Gastroesophageal sphincter (tissue), 4 donors: Measurements from ENCODE around the gene RASL10B. TPM values are rescaled to one million over a fixed set of nuclear protein-coding genes. Genes with fewer than 3 reads are reported as not detected.

Experiments
- ATAC-seq: fragments of 150-250 bp; one replicate; pipeline ENCODE4 v1.9.1; 2016; ENCODE audit warnings: mild to moderate bottlenecking, moderate library complexity
- H3K27ac ChIP-seq, 4 donors: fragments of 200-600 bp; sonication (generic) in 3 of 4; 1 replicate in 3 of 4; 2 replicates in 1 of 4; pipeline ENCODE4 v1.5.1; 2016 to 2019
- H3K27me3 ChIP-seq: fragments of 200-600 bp; sonication (generic); one replicate; pipeline ENCODE4 v1.5.1; 2019
- H3K36me3 ChIP-seq, 2 donors: fragments of 200-600 bp; sonication (generic); one replicate each; pipeline ENCODE4 v1.5.1; 2019; ENCODE audit warnings: control low read depth in 1 of 2
- H3K4me1 ChIP-seq, 3 donors: fragments of 200-600 bp; sonication (generic); 1 replicate in 2 of 3; 2 replicates in 1 of 3; pipeline ENCODE4 v1.5.1; 2016 to 2019; ENCODE audit warnings: control low read depth in 2 of 3
- H3K4me3 ChIP-seq, 2 donors: fragments of 200-600 bp; sonication (generic); one replicate each; pipeline ENCODE4 v1.5.1; 2019; ENCODE audit warnings: mild to moderate bottlenecking in 1 of 2, moderate library complexity in 1 of 2
- H3K9me3 ChIP-seq, 3 donors: fragments of 200-600 bp; sonication (generic); one replicate each; pipeline ENCODE4 v1.5.1; 2017 to 2019; ENCODE audit warnings: control low read depth in 2 of 3
- EP300 ChIP-seq: sonication (generic); formaldehyde crosslinking; IDR thresholded peaks from one replicate; pipeline ENCODE4 v1.6.1; 2017; ENCODE audit warnings: antibody characterized with exemption, mild to moderate bottlenecking
- POLR2A ChIP-seq, 2 donors: fragments of 450-650 bp; IDR thresholded peaks; one replicate each; pipeline ENCODE4 v1.6.1; 2017; ENCODE audit warnings: antibody characterized with exemption in 2 of 2, mild to moderate bottlenecking in 2 of 2, moderate library complexity in 1 of 2
- POLR2AphosphoS5 ChIP-seq: sonication (generic); formaldehyde crosslinking; IDR thresholded peaks from one replicate; pipeline ENCODE4 v1.6.1; 2017; ENCODE audit warnings: antibody characterized with exemption
- WGBS, 2 donors: methylation state at CpG; one replicate each; pipeline ENCODE4 v1.1.5; 2018; ENCODE audit warnings: low coverage in 1 of 2; 5-methylcytosine and 5-hydroxymethylcytosine counted together
- total RNA-seq, 4 donors: library from RNA; depleted of rRNA; stranded (reverse); fragments of >200 nt; gene quantifications; one replicate each; pipeline ENCODE4 v1.1.0, GENCODE V29; 2016
- TF ChIP-seq, protein P1 (sequence below), 4 experiments: fragments of 200-600 bp in 2 of 4; fragments of 450-650 bp in 2 of 4; sonication (generic) in 1 of 4; IDR thresholded peaks; one replicate each; pipeline ENCODE4 v1.5.1; 2017 to 2019; ENCODE audit warnings: antibody characterized with exemption in 4 of 4, mild to moderate bottlenecking in 2 of 4, moderate library complexity in 2 of 4

The RASL10B gene
- total RNA-seq, 4 donors from 2014 or later = 4.2 to 25.9 (median 15.4) TPM

DNA sequence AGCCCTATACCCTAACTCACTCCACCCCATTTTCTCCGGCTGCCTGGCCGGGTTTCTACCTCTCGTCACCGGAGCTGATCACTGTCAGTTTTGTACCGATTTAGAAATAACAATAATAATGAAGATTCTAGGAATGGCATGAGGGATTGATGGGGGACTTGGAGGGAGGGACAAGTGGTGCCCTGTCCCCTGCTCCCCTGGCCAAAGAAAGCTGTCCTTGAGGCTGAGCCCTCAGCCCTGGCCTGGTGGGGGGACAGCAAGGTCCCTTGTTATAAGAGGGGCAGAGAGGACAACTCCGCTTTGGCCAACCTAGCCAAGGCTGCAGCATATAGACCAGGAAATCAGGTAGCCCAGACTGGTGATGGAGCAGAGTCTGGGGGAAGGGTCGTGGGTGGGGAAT is 11.1 kb downstream of the RASL10B start:
- H3K4me3 ChIP-seq = no peak overlapping the region
- no peaks in the 10 kb centered on the region for H3K9me3 ChIP-seq
- TF ChIP-seq POLR2A (IDR thresholded peaks at IDR 0.05) = no peak
- no peak for TF ChIP-seq POLR2AphosphoS5
- no peak for TF ChIP-seq EP300
- TF ChIP-seq, protein P1, sequence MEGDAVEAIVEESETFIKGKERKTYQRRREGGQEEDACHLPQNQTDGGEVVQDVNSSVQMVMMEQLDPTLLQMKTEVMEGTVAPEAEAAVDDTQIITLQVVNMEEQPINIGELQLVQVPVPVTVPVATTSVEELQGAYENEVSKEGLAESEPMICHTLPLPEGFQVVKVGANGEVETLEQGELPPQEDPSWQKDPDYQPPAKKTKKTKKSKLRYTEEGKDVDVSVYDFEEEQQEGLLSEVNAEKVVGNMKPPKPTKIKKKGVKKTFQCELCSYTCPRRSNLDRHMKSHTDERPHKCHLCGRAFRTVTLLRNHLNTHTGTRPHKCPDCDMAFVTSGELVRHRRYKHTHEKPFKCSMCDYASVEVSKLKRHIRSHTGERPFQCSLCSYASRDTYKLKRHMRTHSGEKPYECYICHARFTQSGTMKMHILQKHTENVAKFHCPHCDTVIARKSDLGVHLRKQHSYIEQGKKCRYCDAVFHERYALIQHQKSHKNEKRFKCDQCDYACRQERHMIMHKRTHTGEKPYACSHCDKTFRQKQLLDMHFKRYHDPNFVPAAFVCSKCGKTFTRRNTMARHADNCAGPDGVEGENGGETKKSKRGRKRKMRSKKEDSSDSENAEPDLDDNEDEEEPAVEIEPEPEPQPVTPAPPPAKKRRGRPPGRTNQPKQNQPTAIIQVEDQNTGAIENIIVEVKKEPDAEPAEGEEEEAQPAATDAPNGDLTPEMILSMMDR (IDR thresholded peaks at IDR 0.05) = no peak
- WGBS, 2 donors = 67% methylated on average over 6 of the region's 7 CpGs; no CpG with 5 or more reads in 1 of the 2 donors
- H3K27me3 ChIP-seq = peaks cover 60% of the 10 kb centered on the region
- no peaks in the 10 kb centered on the region for H3K36me3 ChIP-seq
- H3K27ac ChIP-seq = no peak overlapping the region
- no peak for ATAC-seq
- peaks cover 0 to 18% (median 6%) of the 10 kb centered on the region in 3 donors for H3K4me1 ChIP-seq

DNA sequence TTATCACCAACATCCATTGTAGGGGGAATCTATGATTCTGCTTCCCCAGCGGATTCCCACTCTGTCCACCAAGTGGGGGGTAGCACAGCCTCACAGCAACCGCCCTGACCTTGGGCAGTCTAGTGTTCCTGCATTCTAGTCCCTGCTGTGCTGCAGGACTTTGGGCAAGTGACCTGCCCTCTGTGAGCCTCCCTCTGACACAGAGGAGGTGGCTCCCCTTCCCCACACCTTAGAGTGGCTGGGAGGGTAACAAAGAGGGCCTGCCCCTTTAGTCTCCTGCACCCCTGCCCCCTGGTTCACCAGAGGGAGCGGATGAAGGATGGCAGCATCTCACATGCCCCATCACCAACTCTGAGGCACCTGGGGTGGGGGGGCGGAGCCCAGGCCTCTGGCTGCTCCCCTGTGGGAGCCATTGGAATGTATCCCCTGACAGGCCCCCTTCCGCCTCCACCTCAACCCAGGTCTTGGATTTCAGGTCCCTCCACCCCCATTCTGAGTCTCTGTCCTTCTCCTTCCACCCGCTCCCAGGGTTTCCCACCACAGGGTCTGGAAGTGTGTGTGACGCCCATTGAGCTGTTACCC is 11.5 kb downstream of the RASL10B start:
- Histone ChIP-seq H3K9me3 (no peaks in the 10 kb centered on the region), H3K36me3 (no peaks in the 10 kb centered on the region), H3K27me3 (peaks cover 64% of the 10 kb centered on the region), H3K4me1 (peaks cover 0 to 23% (median 6%) of the 10 kb centered on the region in 3 donors), H3K27ac (no peak overlapping the region), H3K4me3 (no peak overlapping the region)
- TF ChIP-seq POLR2AphosphoS5 (no peak), POLR2A (IDR thresholded peaks at IDR 0.05) (no peak), EP300 (no peak)
- TF ChIP-seq, protein P1 (IDR thresholded peaks at IDR 0.05) = no peak
- ATAC-seq = no peak
- WGBS, 2 donors = 73 to 74% methylated on average over 4 to 5 of the region's 7 CpGs

DNA sequence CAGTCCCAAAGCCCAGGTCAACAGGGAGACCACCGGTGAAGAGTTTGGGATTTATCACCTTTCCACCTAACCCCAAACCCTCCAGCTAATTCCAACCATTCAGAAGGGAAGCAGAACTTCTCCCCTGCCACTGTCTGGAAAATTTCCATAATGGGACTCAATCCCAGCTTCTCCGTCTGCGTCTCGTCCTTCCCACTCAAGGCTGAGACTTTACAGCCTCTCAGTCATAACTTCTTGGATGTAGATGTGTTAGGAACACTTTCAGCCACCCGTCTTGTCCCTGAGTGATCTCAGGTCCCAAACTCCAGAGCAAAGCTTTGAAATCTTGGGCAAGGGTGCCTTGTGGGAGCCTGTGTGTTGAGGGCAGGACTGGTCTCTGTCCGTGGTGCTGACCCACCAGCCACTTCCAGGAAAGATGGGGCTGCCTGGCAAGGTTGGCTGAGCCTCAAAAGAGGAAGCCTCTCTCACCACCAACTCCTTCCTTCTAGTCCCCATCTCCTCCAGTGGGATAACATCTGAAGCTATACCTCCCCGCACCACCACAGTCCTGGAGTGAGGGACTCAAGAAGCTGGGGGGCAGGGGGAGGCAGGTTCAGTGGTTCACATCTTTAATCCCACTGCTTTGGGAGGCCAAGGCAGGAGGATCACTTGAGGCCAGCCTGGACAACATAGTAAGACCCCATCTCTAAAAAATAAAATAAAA is 12.3 kb downstream of the RASL10B start:
- no peak for ATAC-seq
- H3K36me3 ChIP-seq = no peaks in the 10 kb centered on the region
- no peak overlapping the region for H3K27ac ChIP-seq
- 25 to 27% methylated on average over 5 to 6 of the region's 7 CpGs for WGBS, 2 donors
- H3K4me3 ChIP-seq = no peak overlapping the region
- TF ChIP-seq POLR2AphosphoS5 = no peak
- no peak for TF ChIP-seq POLR2A (IDR thresholded peaks at IDR 0.05)
- no peak for TF ChIP-seq EP300
- TF ChIP-seq, protein P1 (IDR thresholded peaks at IDR 0.05) = no peak
- H3K4me1 ChIP-seq = peaks cover 0 to 31% (median 6%) of the 10 kb centered on the region in 3 donors
- peaks cover 72% of the 10 kb centered on the region for H3K27me3 ChIP-seq
- no peaks in the 10 kb centered on the region for H3K9me3 ChIP-seq

DNA sequence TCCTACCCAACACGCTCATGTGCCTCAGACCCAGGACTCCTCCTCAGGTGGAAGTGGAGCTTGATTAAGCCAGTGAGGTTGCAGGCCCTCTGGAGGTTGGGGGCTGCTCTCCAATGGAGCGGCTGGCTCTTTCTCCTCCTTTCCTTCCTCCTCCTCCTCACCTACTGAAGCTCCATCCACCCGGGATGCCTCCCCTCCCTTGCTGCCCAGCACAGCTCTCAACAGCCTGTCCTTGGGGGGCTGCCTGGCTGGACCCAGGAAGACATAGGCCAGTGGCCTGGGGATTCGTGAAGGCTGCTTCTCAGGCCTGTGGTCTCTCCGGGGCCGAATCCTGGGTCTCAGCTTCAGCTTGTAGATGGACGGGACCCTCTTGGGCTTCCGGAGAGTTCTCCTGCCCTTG is 13.4 kb downstream of the RASL10B start:
- TF ChIP-seq POLR2A (IDR thresholded peaks at IDR 0.05) (no peak), POLR2AphosphoS5 (no peak), EP300 (no peak)
- TF ChIP-seq, protein P1 (IDR thresholded peaks at IDR 0.05) = no peak
- no peaks in the 10 kb centered on the region for H3K36me3 ChIP-seq
- 50 to 80% methylated on average over 1 of the region's 8 CpGs for WGBS, 2 donors
- H3K27me3 ChIP-seq = peaks cover 82% of the 10 kb centered on the region
- H3K9me3 ChIP-seq = no peaks in the 10 kb centered on the region
- H3K27ac ChIP-seq = no peak overlapping the region
- peaks cover 0 to 40% (median 6%) of the 10 kb centered on the region in 3 donors for H3K4me1 ChIP-seq
- ATAC-seq = no peak
- no peak overlapping the region for H3K4me3 ChIP-seq

DNA sequence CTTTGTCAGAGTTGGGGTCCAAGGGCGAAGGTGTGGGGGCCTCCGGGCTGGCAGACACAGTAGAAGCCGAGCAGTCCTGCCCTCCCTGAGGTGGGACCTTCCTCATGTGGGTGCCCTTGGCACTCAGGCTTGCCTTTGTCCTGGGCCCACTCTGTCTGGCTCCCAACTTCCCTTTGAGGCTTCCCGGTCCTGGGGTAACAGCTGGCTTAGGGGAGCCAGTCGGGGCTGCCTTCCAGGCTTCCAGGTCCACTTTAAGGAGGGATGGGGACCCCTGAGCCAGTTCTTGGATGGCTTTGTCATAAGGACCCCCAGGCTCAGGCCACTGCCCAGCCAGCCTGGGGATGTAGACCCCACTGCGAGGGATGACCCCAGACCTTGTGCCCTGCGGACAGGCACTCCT is 13.8 kb downstream of the RASL10B start:
- Histone ChIP-seq H3K9me3 (no peaks in the 10 kb centered on the region), H3K27ac (no peak overlapping the region), H3K4me1 (peaks cover 0 to 44% (median 10%) of the 10 kb centered on the region in 3 donors), H3K4me3 (no peak overlapping the region), H3K27me3 (peaks cover 82% of the 10 kb centered on the region), H3K36me3 (no peaks in the 10 kb centered on the region)
- no peak for ATAC-seq
- TF ChIP-seq POLR2AphosphoS5 (no peak), POLR2A (IDR thresholded peaks at IDR 0.05) (no peak)
- WGBS, 2 donors = no CpG with 5 or more reads among the region's 7 CpGs
